B cell (primary cell): Measurements from ENCODE around the gene CCDC85B. TPM values are rescaled to one million over a fixed set of nuclear protein-coding genes. Genes with fewer than 3 reads are reported as not detected.

ENCODE experiments used
- ATAC-seq: fragments of 200-7000 bp; cut with Tn5 transposase; one replicate; pipeline ENCODE4 v1.10.0; 2021; ENCODE audit warnings: low read depth, mild to moderate bottlenecking, moderate number of reproducible peaks, moderate library complexity
- CTCF ChIA-PET: fragments of 350-600 bp; sonication (Branson Sonifier 250); formaldehyde crosslinking; loops from one replicate; lab custom pipeline; 2021; ENCODE audit warnings: antibody characterized with exemption, inconsistent platforms; lab: Charles Lee
- POLR2A ChIA-PET: fragments of 350-600 bp; sonication (Branson Sonifier 250); formaldehyde crosslinking; loops from one replicate; lab custom pipeline; 2021; ENCODE audit warnings: antibody characterized with exemption; lab: Charles Lee
- DNase-seq: peaks from one replicate; pipeline ENCODE4 v3.0.0; 2013
- H2AFZ ChIP-seq: 2 replicates; pipeline ENCODE4 v1.6.1; 2012; ENCODE audit warnings: mild to moderate bottlenecking, low read depth, low read length; ENCODE audit not compliant: insufficient read depth, poor library complexity, severe bottlenecking
- H3K27ac ChIP-seq, 2 donors: 1 replicate in 1 of 2; 2 replicates in 1 of 2; pipeline ENCODE4 v1.5.1; 2012 to 2013; ENCODE audit warnings: low read length in 2 of 2, mild to moderate bottlenecking in 2 of 2, moderate library complexity in 1 of 2
- H3K27me3 ChIP-seq, 4 experiments: fragments of 200-600 bp in 1 of 4; sonication (generic) in 1 of 4; replicated peaks in 1 of 4; 1 replicate in 2 of 4; 2 replicates in 2 of 4; pipeline versions ENCODE4 v1.6.1 to v1.7.0; 2013 to 2016; ENCODE audit warnings: low read length in 3 of 4, mild to moderate bottlenecking in 2 of 4, mixed read lengths in 1 of 4, moderate library complexity in 1 of 4; ENCODE audit not compliant: insufficient read depth in 4 of 4, control insufficient read depth in 3 of 4; ENCODE audit errors: control extremely low read depth in 1 of 4
- H3K36me3 ChIP-seq, 2 experiments: replicated peaks in 1 of 2; 1 replicate in 1 of 2; 2 replicates in 1 of 2; pipeline versions ENCODE4 v1.6.1 to v1.7.1; 2013; ENCODE audit warnings: low read length in 1 of 2; ENCODE audit not compliant: insufficient read depth in 2 of 2, control insufficient read depth in 1 of 2; ENCODE audit errors: control extremely low read depth in 1 of 2, extremely low read depth in 1 of 2
- H3K4me1 ChIP-seq, 2 donors: fragments of 200-600 bp in 1 of 2; sonication (generic) in 1 of 2; 1 replicate in 1 of 2; 2 replicates in 1 of 2; pipeline versions ENCODE4 v1.5.1 to v1.6.1; 2013 to 2017; ENCODE audit warnings: low read length in 2 of 2; ENCODE audit not compliant: control insufficient read depth in 2 of 2, insufficient read depth in 2 of 2
- H3K4me2 ChIP-seq: replicated peaks from 2 replicates; pipeline ENCODE3; 2012; ENCODE audit warnings: mild to moderate bottlenecking, low read depth, low read length; ENCODE audit not compliant: poor library complexity, severe bottlenecking
- H3K4me3 ChIP-seq, 5 experiments: fragments of 200-600 bp in 1 of 5; sonication (generic) in 1 of 5; 1 replicate in 3 of 5; 2 replicates in 2 of 5; pipeline versions ENCODE4 v1.5.1 to v1.7.0; 2011 to 2016; ENCODE audit warnings: low read length in 4 of 5, mild to moderate bottlenecking in 4 of 5, low read depth in 2 of 5, control low read depth in 1 of 5, moderate library complexity in 1 of 5; ENCODE audit not compliant: insufficient read depth in 1 of 5; ENCODE audit errors: control extremely low read depth in 1 of 5, extremely low read depth in 1 of 5
- H3K79me2 ChIP-seq: fragments of 200-600 bp; sonication (generic); one replicate; pipeline ENCODE4 v1.6.0; 2016; ENCODE audit warnings: low read length; ENCODE audit not compliant: control insufficient read depth, insufficient read depth
- H3K9ac ChIP-seq: fragments of 200-600 bp; sonication (generic); 2 replicates; pipeline ENCODE4 v1.6.1; 2017; ENCODE audit warnings: mild to moderate bottlenecking, low read length, moderate library complexity
- H3K9me3 ChIP-seq, 3 donors: one replicate each; pipeline versions ENCODE4 v1.6.1 to v1.7.1; 2013; ENCODE audit warnings: low read length in 2 of 3; ENCODE audit not compliant: control insufficient read depth in 2 of 3, insufficient read depth in 1 of 3; ENCODE audit errors: control extremely low read depth in 1 of 3
- H4K20me1 ChIP-seq: 2 replicates; pipeline ENCODE4 v1.6.0; 2012; ENCODE audit warnings: mild to moderate bottlenecking, low read length; ENCODE audit not compliant: insufficient read depth, control insufficient read depth, poor library complexity, severe bottlenecking
- H3K27ac Mint-ChIP-seq: one replicate; pipeline ENCODE4 v1.8.0; 2021; ENCODE audit warnings: mixed read lengths
- H3K27me3 Mint-ChIP-seq: one replicate; pipeline ENCODE4 v1.8.0; 2021; ENCODE audit warnings: mixed read lengths
- H3K4me1 Mint-ChIP-seq: one replicate; pipeline ENCODE4 v1.8.0; 2021; ENCODE audit warnings: mixed read lengths
- H3K4me3 Mint-ChIP-seq: one replicate; pipeline ENCODE4 v1.8.0; 2021; ENCODE audit warnings: mixed read lengths
- H3K9me3 Mint-ChIP-seq: one replicate; pipeline ENCODE4 v1.8.0; 2022; ENCODE audit warnings: mixed read lengths; ENCODE audit not compliant: insufficient read depth
- EZH2 ChIP-seq: IDR thresholded peaks from 2 replicates; pipeline ENCODE4 v1.6.1; 2012; ENCODE audit warnings: borderline replicate concordance, low read depth, mild to moderate bottlenecking, moderate library complexity, low read length; ENCODE audit not compliant: insufficient read depth, poor library complexity, severe bottlenecking
- WGBS: methylation state at CpG from one replicate; pipeline ENCODE4 v1.1.5; 2013; ENCODE audit warnings: missing lambda C conversion rate; ENCODE audit not compliant: insufficient coverage; 5-methylcytosine and 5-hydroxymethylcytosine counted together
- intact Hi-C: fragments of 100-400 bp; cut with micrococcal nuclease; formaldehyde crosslinking; loops from one replicate; pipeline ENCODE4 v1.10.0; 2022
- polyA plus RNA-seq: library from polyadenylated mRNA; depleted of rRNA; stranded (reverse); fragments of >200 nt; gene quantifications from 2 replicates; pipeline ENCODE4 v1.2.3, GENCODE V29; 2012
- total RNA-seq, 2 donors: library from RNA; stranded (reverse); fragments of 120-200 nt in 1 of 2; gene quantifications; 1 replicate in 1 of 2; 2 replicates in 1 of 2; pipeline versions ENCODE4 v1.2.3 to v1.2.4, GENCODE V29; 2013 to 2022
- TF ChIP-seq, protein P1 (sequence below): fragments of 200-600 bp; IDR thresholded peaks from one replicate; pipeline ENCODE4 v1.8.0; 2022; ENCODE audit warnings: antibody characterized with exemption, mild to moderate bottlenecking

CCDC85B gene
- total and polyA plus RNA-seq, 2 donors (not counting 1 experiment from before 2014, with no cell fraction given) = 18.2 to 39.5 TPM

DNA sequence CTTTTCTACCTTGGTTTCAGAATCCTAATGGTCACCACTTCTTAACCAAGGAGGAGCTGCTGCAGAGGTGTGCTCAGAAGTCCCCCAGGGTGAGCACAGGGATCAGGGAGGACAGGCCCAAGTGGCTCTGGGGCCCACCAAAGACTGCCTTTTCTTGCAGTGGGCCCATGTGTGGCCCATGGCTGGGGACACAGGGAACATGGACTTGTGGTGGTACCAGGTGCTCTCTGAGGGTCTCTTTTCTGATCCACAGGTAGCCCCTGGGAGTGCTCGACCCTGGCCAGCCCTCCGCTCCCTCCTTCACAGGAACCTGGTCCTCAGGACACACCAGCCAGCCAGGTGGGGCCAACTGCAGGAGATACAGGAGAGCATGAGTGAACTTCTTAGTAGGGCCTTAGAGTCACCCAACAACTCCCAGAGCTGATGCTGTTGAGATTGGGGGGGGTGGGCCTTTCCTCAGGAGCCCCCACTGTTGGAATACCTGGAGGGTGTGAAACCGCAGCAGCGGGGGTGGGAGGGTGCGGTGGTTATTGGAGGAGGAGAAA lies 28.2 kb upstream of the CCDC85B start:
- Histone ChIP-seq H3K27ac (no peak overlapping the region), H3K27me3 (no peaks in the 10 kb centered on the region), H3K9me3 (no peaks in the 10 kb centered on the region), H4K20me1 (peaks cover 39% of the 10 kb centered on the region), H3K4me1 (peaks cover 16 to 33% of the 10 kb centered on the region in 2 donors), H2AFZ (no peak overlapping the region), H3K4me2 (peak overlapping the region; percentile 94), H3K9ac (no peak overlapping the region), H3K79me2 (peaks cover 32% of the 10 kb centered on the region), H3K36me3 (peaks cover 0 to 52% of the 10 kb centered on the region in 2 experiments), H3K4me3 (no peak overlapping the region)
- H3K4me3 Mint-ChIP-seq = peak overlapping the region; percentile 58
- POLR2A ChIA-PET = interaction anchor here (0.6 to 3.7 kb wide), 2 partner anchors 8 to 392 kb away, joined by 7 to 20 read pairs; no protein-coding TSS in a partner anchor
- no peaks in the 10 kb centered on the region for H3K27me3 Mint-ChIP-seq
- ATAC-seq = no peak
- intact Hi-C loops = no loop called here
- CTCF ChIA-PET = interaction anchor here (8.6 kb wide), 1 partner anchor 25 kb away, joined by 244 read pairs; the partner anchor contains the start of genes CCDC85B and FIBP
- TF ChIP-seq, protein P1, sequence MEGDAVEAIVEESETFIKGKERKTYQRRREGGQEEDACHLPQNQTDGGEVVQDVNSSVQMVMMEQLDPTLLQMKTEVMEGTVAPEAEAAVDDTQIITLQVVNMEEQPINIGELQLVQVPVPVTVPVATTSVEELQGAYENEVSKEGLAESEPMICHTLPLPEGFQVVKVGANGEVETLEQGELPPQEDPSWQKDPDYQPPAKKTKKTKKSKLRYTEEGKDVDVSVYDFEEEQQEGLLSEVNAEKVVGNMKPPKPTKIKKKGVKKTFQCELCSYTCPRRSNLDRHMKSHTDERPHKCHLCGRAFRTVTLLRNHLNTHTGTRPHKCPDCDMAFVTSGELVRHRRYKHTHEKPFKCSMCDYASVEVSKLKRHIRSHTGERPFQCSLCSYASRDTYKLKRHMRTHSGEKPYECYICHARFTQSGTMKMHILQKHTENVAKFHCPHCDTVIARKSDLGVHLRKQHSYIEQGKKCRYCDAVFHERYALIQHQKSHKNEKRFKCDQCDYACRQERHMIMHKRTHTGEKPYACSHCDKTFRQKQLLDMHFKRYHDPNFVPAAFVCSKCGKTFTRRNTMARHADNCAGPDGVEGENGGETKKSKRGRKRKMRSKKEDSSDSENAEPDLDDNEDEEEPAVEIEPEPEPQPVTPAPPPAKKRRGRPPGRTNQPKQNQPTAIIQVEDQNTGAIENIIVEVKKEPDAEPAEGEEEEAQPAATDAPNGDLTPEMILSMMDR = no peak
- no peak for TF ChIP-seq EZH2
- peaks cover 24% of the 10 kb centered on the region for H3K4me1 Mint-ChIP-seq
- WGBS = 78% methylated on average over 3 of the region's 5 CpGs
- H3K9me3 Mint-ChIP-seq = no peaks in the 10 kb centered on the region
- DNase-seq = no peak
- H3K27ac Mint-ChIP-seq = no peak overlapping the region
